Measurements from ENCODE around the gene PAGE4.

PAGE4 gene

DNA sequence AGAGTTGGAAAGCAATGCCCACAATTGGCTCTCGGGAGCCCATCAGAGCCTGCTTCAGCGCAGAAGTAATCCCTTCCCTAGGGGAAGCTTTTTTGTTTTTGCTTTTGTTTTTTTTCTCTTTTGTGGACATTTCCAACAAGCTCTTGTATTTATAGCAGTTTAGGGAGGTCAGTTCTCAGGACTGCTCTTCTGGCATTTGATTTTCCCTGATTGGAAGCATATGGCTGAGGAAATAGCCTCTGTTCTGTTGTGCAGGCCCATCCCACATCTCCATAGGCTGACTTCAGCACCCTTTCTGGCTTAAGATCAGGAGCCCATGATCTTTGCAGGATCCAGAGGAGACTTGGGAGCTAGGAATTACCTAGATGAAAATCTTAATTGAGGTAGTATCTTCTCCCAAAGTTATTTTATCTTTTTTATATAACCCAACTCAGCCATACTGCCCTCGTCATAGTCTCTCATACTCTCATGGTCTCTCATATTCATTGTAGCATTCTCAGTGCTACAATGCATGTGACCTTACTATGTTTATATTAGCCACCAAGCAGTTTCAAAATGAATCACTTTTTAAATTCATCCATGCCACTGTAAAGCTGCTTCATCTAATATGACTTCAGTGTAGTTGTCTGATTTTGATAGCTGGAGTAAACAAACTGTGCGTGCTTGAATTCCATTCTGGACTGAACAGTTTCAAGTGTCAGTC is 16.7 kb downstream of the PAGE4 start (continued):
- TF ChIP-seq ZNF596 (tag by site-specific recombination; IDR thresholded peaks at IDR 0.05) (no peak), ZNF654 (tag by site-specific recombination; IDR thresholded peaks at IDR 0.05; ENCODE audit: low read depth) (no peak), ZNF514 (tag by site-specific recombination; IDR thresholded peaks at IDR 0.05) (no peak), KLF10 (tag by site-specific recombination; IDR thresholded peaks at IDR 0.05) (no peak)
- TF ChIP-seq, protein P1, sequence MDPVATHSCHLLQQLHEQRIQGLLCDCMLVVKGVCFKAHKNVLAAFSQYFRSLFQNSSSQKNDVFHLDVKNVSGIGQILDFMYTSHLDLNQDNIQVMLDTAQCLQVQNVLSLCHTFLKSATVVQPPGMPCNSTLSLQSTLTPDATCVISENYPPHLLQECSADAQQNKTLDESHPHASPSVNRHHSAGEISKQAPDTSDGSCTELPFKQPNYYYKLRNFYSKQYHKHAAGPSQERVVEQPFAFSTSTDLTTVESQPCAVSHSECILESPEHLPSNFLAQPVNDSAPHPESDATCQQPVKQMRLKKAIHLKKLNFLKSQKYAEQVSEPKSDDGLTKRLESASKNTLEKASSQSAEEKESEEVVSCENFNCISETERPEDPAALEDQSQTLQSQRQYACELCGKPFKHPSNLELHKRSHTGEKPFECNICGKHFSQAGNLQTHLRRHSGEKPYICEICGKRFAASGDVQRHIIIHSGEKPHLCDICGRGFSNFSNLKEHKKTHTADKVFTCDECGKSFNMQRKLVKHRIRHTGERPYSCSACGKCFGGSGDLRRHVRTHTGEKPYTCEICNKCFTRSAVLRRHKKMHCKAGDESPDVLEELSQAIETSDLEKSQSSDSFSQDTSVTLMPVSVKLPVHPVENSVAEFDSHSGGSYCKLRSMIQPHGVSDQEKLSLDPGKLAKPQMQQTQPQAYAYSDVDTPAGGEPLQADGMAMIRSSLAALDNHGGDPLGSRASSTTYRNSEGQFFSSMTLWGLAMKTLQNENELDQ (tag by site-specific recombination; IDR thresholded peaks at IDR 0.05; ENCODE audit: low read depth), result no peak
- TF ChIP-seq, protein P2, sequence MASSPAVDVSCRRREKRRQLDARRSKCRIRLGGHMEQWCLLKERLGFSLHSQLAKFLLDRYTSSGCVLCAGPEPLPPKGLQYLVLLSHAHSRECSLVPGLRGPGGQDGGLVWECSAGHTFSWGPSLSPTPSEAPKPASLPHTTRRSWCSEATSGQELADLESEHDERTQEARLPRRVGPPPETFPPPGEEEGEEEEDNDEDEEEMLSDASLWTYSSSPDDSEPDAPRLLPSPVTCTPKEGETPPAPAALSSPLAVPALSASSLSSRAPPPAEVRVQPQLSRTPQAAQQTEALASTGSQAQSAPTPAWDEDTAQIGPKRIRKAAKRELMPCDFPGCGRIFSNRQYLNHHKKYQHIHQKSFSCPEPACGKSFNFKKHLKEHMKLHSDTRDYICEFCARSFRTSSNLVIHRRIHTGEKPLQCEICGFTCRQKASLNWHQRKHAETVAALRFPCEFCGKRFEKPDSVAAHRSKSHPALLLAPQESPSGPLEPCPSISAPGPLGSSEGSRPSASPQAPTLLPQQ (tag by site-specific recombination; IDR thresholded peaks at IDR 0.05), result no peak

DNA sequence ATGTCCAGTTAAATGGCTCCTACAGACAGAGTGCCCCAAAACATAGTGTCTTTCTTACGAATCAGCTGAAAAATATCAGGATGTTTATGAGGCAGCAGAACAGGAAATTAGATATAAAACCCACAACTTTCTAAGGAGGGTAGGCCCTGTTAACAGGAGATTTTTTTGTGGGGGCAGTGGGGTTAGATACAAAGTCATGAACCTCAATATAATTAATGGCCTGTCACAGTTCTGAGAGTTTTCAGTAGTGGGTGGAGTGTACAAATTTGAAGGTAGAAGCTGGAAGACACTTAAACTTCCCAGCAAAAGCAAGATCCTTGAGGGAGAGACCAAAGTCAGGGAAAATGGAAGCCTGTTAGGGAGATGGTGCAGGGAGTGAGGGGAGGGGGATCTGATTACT is 17.4 kb downstream of the PAGE4 start:
- Histone ChIP-seq H3K27ac (ENCODE audit: extremely low read depth, low read depth, low read length) (no peak overlapping the region), H3K9me3 (ENCODE audit: control insufficient read depth, insufficient read depth, low read depth, low read length) (no peaks in the 10 kb centered on the region), H3K36me3 (ENCODE audit: control insufficient read depth in 2 of 2, insufficient read depth in 1 of 2, low read length in 2 of 2) (no peaks in the 10 kb centered on the region), H3K4me1 (ENCODE audit: control insufficient read depth, insufficient read depth, low read length) (no peaks in the 10 kb centered on the region), H3K4me3 (ENCODE audit: low read depth, low read length) (no peak overlapping the region)
- ChIA-PET CTCF (interaction anchor here (0.5 to 1.9 kb wide), 2 partner anchors 253 to 656 kb away, joined by 4 read pairs; no protein-coding TSS in a partner anchor), POLR2A (no interaction called here)
- TF ChIP-seq, protein P1 (tag by site-specific recombination; IDR thresholded peaks at IDR 0.05; ENCODE audit: low read depth), result no peak
- TF ChIP-seq ZBTB8A (tag by site-specific recombination; IDR thresholded peaks at IDR 0.05), result no peak
- TF ChIP-seq KLF16 (tag by site-specific recombination; IDR thresholded peaks at IDR 0.05), result no peak
- TF ChIP-seq, protein P3, sequence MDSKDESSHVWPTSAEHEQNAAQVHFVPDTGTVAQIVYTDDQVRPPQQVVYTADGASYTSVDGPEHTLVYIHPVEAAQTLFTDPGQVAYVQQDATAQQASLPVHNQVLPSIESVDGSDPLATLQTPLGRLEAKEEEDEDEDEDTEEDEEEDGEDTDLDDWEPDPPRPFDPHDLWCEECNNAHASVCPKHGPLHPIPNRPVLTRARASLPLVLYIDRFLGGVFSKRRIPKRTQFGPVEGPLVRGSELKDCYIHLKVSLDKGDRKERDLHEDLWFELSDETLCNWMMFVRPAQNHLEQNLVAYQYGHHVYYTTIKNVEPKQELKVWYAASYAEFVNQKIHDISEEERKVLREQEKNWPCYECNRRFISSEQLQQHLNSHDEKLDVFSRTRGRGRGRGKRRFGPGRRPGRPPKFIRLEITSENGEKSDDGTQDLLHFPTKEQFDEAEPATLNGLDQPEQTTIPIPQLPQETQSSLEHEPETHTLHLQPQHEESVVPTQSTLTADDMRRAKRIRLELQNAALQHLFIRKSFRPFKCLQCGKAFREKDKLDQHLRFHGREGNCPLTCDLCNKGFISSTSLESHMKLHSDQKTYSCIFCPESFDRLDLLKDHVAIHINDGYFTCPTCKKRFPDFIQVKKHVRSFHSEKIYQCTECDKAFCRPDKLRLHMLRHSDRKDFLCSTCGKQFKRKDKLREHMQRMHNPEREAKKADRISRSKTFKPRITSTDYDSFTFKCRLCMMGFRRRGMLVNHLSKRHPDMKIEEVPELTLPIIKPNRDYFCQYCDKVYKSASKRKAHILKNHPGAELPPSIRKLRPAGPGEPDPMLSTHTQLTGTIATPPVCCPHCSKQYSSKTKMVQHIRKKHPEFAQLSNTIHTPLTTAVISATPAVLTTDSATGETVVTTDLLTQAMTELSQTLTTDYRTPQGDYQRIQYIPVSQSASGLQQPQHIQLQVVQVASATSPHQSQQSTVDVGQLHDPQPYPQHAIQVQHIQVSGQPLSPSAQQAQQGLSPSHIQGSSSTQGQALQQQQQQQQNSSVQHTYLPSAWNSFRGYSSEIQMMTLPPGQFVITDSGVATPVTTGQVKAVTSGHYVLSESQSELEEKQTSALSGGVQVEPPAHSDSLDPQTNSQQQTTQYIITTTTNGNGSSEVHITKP (tag by site-specific recombination; IDR thresholded peaks at IDR 0.05), result no peak
- TF ChIP-seq ZNF707 (tag by site-specific recombination; IDR thresholded peaks at IDR 0.05), result no peak
- no peak for TF ChIP-seq GFI1B (tag by site-specific recombination; IDR thresholded peaks at IDR 0.05)
- no peak for TF ChIP-seq YY1 (tag by site-specific recombination; IDR thresholded peaks at IDR 0.05)
- TF ChIP-seq ZNF571 (tag by site-specific recombination; IDR thresholded peaks at IDR 0.05), result no peak
- TF ChIP-seq, protein P4, sequence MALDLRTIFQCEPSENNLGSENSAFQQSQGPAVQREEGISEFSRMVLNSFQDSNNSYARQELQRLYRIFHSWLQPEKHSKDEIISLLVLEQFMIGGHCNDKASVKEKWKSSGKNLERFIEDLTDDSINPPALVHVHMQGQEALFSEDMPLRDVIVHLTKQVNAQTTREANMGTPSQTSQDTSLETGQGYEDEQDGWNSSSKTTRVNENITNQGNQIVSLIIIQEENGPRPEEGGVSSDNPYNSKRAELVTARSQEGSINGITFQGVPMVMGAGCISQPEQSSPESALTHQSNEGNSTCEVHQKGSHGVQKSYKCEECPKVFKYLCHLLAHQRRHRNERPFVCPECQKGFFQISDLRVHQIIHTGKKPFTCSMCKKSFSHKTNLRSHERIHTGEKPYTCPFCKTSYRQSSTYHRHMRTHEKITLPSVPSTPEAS (tag by site-specific recombination; IDR thresholded peaks at IDR 0.05), result no peak
- TF ChIP-seq MEIS1 (CRISPR knock-in tag; IDR thresholded peaks at IDR 0.05; ENCODE audit: borderline replicate concordance), result no peak
- no peak for TF ChIP-seq ZFP41 (tag by site-specific recombination; IDR thresholded peaks at IDR 0.05; ENCODE audit: borderline replicate concordance)
- TF ChIP-seq ZNF549 (tag by site-specific recombination; IDR thresholded peaks at IDR 0.05), result no peak

All from HEK293 (cell line).